GM12878 (cell line): Measurements from ENCODE around the gene RNF223. TPM values are rescaled to one million over a fixed set of nuclear protein-coding genes. Genes with fewer than 3 reads are reported as not detected.

Experiments
- LARP7 ChIP-seq: fragments of 450-650 bp; IDR thresholded peaks from 2 replicates; pipeline ENCODE4 v1.6.1; 2017; ENCODE audit warnings: mild to moderate bottlenecking
- MXI1 ChIP-seq: fragments of 150-350 bp; IDR thresholded peaks from 2 replicates; pipeline ENCODE4 v1.6.1; 2011; ENCODE audit warnings: low read depth, mild to moderate bottlenecking, inconsistent platforms, low read length, improper control_type of control experiment
- NBN ChIP-seq: fragments of 450-650 bp; IDR thresholded peaks from 2 replicates; pipeline ENCODE4 v1.6.1; 2016
- NFXL1 ChIP-seq: fragments of 450-650 bp; IDR thresholded peaks from 2 replicates; pipeline ENCODE4 v1.6.1; 2017; ENCODE audit warnings: antibody characterized with exemption, mild to moderate bottlenecking, borderline replicate concordance
- POLR2AphosphoS2 ChIP-seq: IDR thresholded peaks from 2 replicates; pipeline ENCODE4 v1.6.1; 2011; ENCODE audit warnings: low read depth, mild to moderate bottlenecking, low read length, improper control_type of control experiment, moderate library complexity
- SPI1 ChIP-seq: IDR thresholded peaks from 2 replicates; pipeline ENCODE4 v1.6.1; 2011; ENCODE audit warnings: low read depth, mild to moderate bottlenecking, low read length, moderate library complexity, borderline replicate concordance; ENCODE audit not compliant: insufficient read depth
- TARDBP ChIP-seq: IDR thresholded peaks from 2 replicates; pipeline ENCODE4 v1.6.1; 2016; ENCODE audit warnings: borderline replicate concordance
- polyA plus RNA-seq, 11 experiments: library from polyadenylated mRNA; depleted of rRNA in 4 of 11; unstranded in 6 of 11; stranded (reverse) in 5 of 11; fragments of >200 nt; fragmentation: Nextera tagmentation in 4 of 11; fragmentation: Illumina TruSeq in 1 of 11; extraction: Ambion mirVana in 4 of 11; extraction: Trizol in 1 of 11; gene quantifications; 1 replicate in 1 of 11; 2 replicates in 10 of 11; pipeline versions ENCODE4 v1.2.1 to v1.2.3, GENCODE V29; 2011 to 2016; ENCODE audit warnings: inconsistent platforms in 2 of 11, missing spikeins in 2 of 11, low read depth in 1 of 11
- total RNA-seq, 4 experiments: library from RNA; depleted of rRNA in 3 of 4; stranded (reverse); fragments of >200 nt in 3 of 4; fragmentation: Illumina TruSeq in 1 of 4; extraction: Trizol in 1 of 4; gene quantifications; 2 replicates each; pipeline versions ENCODE4 v1.2.1 to v1.2.3, GENCODE V29; 2013 to 2021
- TF ChIP-seq, protein P1 (sequence below): fragments of 450-650 bp; IDR thresholded peaks from 2 replicates; pipeline ENCODE4 v1.6.1; 2014; ENCODE audit warnings: mild to moderate bottlenecking
- TF ChIP-seq, protein P2 (sequence below), 3 experiments: IDR thresholded peaks in 2 of 3; conservative IDR thresholded peaks in 1 of 3; 2 replicates each; pipeline ENCODE4 v1.5.1; 2011; ENCODE audit warnings: low read depth in 3 of 3, low read length in 3 of 3, mild to moderate bottlenecking in 3 of 3, control low read depth in 2 of 3, moderate library complexity in 2 of 3, inconsistent platforms in 1 of 3, mixed read lengths in 1 of 3; ENCODE audit not compliant: control insufficient read depth in 2 of 3, insufficient read depth in 1 of 3; ENCODE audit errors: extremely low read depth in 1 of 3
- TF ChIP-seq, protein P3 (sequence below): fragments of 450-650 bp; IDR thresholded peaks from 2 replicates; pipeline ENCODE4 v1.6.1; 2018; ENCODE audit warnings: borderline replicate concordance, mild to moderate bottlenecking; ENCODE audit not compliant: partially characterized antibody
- TF ChIP-seq, protein P4 (sequence below): fragments of 450-650 bp; IDR thresholded peaks from 2 replicates; pipeline ENCODE4 v1.6.1; 2017; ENCODE audit warnings: antibody characterized with exemption, mild to moderate bottlenecking, moderate library complexity
- TF ChIP-seq, protein P5 (sequence below): fragments of 450-650 bp; IDR thresholded peaks from 2 replicates; pipeline ENCODE4 v1.6.1; 2016; ENCODE audit warnings: mild to moderate bottlenecking
- TF ChIP-seq, protein P6 (sequence below): fragments of 450-650 bp; IDR thresholded peaks from 2 replicates; pipeline ENCODE4 v1.6.1; 2017; ENCODE audit warnings: low read depth, mild to moderate bottlenecking, moderate library complexity

Gene RNF223
- total and polyA plus RNA-seq, 10 of the 15 experiments (the other 5 are each of a cell fraction or from before 2014, with no cell fraction given), result 0.06 TPM; not detected in 9

DNA sequence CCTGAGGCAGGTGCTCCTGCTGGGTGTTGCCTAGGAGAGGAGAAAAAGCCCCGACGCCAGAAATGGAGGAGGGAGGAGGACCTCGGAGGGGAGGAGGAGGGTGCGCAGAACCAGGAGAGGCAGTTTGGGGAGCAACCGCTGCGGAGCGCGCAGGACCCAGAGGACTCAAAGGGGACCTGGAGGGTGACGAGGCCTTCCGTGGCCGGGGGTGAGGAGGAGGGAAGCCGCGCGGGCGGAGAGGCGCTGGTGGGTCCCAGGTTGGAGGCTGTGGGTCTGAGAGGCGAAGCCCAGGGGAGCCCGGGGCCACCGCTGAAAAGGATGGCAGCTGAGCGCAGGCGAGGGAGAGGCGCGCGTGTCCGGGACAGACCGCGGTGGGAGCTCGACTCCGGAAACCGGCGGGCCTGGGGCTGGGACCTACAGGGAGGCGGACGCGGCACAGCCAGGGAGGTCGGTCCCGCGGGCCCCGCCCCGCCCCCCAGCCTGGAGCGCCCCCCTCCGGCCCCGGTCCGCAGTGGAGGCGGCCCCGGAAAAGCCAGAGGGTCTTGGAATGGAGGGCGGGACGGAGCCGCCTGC lies 15.1 kb downstream of the RNF223 start (continued):
- TF ChIP-seq, protein P1, sequence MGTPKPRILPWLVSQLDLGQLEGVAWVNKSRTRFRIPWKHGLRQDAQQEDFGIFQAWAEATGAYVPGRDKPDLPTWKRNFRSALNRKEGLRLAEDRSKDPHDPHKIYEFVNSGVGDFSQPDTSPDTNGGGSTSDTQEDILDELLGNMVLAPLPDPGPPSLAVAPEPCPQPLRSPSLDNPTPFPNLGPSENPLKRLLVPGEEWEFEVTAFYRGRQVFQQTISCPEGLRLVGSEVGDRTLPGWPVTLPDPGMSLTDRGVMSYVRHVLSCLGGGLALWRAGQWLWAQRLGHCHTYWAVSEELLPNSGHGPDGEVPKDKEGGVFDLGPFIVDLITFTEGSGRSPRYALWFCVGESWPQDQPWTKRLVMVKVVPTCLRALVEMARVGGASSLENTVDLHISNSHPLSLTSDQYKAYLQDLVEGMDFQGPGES, result no peak
- TF ChIP-seq, protein P2, sequence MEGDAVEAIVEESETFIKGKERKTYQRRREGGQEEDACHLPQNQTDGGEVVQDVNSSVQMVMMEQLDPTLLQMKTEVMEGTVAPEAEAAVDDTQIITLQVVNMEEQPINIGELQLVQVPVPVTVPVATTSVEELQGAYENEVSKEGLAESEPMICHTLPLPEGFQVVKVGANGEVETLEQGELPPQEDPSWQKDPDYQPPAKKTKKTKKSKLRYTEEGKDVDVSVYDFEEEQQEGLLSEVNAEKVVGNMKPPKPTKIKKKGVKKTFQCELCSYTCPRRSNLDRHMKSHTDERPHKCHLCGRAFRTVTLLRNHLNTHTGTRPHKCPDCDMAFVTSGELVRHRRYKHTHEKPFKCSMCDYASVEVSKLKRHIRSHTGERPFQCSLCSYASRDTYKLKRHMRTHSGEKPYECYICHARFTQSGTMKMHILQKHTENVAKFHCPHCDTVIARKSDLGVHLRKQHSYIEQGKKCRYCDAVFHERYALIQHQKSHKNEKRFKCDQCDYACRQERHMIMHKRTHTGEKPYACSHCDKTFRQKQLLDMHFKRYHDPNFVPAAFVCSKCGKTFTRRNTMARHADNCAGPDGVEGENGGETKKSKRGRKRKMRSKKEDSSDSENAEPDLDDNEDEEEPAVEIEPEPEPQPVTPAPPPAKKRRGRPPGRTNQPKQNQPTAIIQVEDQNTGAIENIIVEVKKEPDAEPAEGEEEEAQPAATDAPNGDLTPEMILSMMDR (IDR thresholded peaks at IDR 0.05 in 2 of 3, conservative IDR thresholded peaks at IDR 0.05 in 1 of 3; ENCODE audit: control insufficient read depth in 2 of 3, extremely low read depth in 1 of 3, insufficient read depth in 1 of 3, low read depth in 3 of 3, low read length in 3 of 3), result peak in 2 of 3 experiments; percentile 35 to 52; a peak in 3 of 6 replicates
- TF ChIP-seq, protein P3, sequence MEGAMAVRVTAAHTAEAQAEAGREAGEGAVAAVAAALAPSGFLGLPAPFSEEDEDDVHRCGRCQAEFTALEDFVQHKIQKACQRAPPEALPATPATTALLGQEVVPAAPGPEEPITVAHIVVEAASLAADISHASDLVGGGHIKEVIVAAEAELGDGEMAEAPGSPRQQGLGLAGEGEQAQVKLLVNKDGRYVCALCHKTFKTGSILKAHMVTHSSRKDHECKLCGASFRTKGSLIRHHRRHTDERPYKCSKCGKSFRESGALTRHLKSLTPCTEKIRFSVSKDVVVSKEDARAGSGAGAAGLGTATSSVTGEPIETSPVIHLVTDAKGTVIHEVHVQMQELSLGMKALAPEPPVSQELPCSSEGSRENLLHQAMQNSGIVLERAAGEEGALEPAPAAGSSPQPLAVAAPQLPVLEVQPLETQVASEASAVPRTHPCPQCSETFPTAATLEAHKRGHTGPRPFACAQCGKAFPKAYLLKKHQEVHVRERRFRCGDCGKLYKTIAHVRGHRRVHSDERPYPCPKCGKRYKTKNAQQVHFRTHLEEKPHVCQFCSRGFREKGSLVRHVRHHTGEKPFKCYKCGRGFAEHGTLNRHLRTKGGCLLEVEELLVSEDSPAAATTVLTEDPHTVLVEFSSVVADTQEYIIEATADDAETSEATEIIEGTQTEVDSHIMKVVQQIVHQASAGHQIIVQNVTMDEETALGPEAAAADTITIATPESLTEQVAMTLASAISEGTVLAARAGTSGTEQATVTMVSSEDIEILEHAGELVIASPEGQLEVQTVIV, result peak; percentile 18
- TF ChIP-seq, protein P4, sequence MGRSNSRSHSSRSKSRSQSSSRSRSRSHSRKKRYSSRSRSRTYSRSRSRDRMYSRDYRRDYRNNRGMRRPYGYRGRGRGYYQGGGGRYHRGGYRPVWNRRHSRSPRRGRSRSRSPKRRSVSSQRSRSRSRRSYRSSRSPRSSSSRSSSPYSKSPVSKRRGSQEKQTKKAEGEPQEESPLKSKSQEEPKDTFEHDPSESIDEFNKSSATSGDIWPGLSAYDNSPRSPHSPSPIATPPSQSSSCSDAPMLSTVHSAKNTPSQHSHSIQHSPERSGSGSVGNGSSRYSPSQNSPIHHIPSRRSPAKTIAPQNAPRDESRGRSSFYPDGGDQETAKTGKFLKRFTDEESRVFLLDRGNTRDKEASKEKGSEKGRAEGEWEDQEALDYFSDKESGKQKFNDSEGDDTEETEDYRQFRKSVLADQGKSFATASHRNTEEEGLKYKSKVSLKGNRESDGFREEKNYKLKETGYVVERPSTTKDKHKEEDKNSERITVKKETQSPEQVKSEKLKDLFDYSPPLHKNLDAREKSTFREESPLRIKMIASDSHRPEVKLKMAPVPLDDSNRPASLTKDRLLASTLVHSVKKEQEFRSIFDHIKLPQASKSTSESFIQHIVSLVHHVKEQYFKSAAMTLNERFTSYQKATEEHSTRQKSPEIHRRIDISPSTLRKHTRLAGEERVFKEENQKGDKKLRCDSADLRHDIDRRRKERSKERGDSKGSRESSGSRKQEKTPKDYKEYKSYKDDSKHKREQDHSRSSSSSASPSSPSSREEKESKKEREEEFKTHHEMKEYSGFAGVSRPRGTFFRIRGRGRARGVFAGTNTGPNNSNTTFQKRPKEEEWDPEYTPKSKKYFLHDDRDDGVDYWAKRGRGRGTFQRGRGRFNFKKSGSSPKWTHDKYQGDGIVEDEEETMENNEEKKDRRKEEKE, result no peak
- TF ChIP-seq POLR2AphosphoS2 (no peak), SPI1 (no peak), MXI1 (no peak), NBN (peak; percentile 67; the same call in 1 of the 2 replicates), LARP7 (0 out of 2 replicates have a peak, but pooled peaks have one; percentile 38), NFXL1 (peak; percentile 97), TARDBP (no peak)
- TF ChIP-seq, protein P5, sequence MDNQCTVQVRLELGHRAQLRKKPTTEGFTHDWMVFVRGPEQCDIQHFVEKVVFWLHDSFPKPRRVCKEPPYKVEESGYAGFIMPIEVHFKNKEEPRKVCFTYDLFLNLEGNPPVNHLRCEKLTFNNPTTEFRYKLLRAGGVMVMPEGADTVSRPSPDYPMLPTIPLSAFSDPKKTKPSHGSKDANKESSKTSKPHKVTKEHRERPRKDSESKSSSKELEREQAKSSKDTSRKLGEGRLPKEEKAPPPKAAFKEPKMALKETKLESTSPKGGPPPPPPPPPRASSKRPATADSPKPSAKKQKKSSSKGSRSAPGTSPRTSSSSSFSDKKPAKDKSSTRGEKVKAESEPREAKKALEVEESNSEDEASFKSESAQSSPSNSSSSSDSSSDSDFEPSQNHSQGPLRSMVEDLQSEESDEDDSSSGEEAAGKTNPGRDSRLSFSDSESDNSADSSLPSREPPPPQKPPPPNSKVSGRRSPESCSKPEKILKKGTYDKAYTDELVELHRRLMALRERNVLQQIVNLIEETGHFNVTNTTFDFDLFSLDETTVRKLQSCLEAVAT, result 0 out of 2 replicates have a peak, but pooled peaks have one; percentile 18
- TF ChIP-seq, protein P6, sequence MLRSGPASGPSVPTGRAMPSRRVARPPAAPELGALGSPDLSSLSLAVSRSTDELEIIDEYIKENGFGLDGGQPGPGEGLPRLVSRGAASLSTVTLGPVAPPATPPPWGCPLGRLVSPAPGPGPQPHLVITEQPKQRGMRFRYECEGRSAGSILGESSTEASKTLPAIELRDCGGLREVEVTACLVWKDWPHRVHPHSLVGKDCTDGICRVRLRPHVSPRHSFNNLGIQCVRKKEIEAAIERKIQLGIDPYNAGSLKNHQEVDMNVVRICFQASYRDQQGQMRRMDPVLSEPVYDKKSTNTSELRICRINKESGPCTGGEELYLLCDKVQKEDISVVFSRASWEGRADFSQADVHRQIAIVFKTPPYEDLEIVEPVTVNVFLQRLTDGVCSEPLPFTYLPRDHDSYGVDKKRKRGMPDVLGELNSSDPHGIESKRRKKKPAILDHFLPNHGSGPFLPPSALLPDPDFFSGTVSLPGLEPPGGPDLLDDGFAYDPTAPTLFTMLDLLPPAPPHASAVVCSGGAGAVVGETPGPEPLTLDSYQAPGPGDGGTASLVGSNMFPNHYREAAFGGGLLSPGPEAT, result peak; percentile 53; the same call in 1 of the 2 replicates
